ENCODE data around the gene METTL26.

DNA sequence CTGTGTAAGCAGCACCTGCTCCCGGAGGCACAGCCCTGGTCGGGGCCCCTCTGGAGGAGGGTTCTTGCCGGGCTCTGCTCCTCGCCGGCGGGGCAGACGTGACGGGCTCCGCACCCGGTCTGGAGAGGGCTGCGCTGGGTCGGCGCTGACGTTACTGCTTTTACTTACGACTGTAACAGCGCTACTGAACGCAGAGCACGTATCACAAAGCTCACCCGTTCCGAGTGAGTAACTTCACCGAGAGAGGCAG lies 47.5 kb downstream of the METTL26 start:
- no peak for TF ChIP-seq OVOL2 (CRISPR knock-in tag; IDR thresholded peaks at IDR 0.05; ENCODE audit: borderline replicate concordance)
- no peak for TF ChIP-seq ZNF219 (CRISPR knock-in tag; IDR thresholded peaks at IDR 0.05; ENCODE audit: borderline replicate concordance)
- no peak for TF ChIP-seq CTCF (IDR thresholded peaks at IDR 0.05)
- TF ChIP-seq ZNF121 (CRISPR knock-in tag; IDR thresholded peaks at IDR 0.05): no peak
- TF ChIP-seq, protein P1, sequence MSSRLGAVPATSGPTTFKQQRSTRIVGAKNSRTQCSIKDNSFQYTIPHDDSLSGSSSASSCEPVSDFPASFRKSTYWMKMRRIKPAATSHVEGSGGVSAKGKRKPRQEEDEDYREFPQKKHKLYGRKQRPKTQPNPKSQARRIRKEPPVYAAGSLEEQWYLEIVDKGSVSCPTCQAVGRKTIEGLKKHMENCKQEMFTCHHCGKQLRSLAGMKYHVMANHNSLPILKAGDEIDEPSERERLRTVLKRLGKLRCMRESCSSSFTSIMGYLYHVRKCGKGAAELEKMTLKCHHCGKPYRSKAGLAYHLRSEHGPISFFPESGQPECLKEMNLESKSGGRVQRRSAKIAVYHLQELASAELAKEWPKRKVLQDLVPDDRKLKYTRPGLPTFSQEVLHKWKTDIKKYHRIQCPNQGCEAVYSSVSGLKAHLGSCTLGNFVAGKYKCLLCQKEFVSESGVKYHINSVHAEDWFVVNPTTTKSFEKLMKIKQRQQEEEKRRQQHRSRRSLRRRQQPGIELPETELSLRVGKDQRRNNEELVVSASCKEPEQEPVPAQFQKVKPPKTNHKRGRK (CRISPR knock-in tag; IDR thresholded peaks at IDR 0.05; ENCODE audit: borderline replicate concordance): no peak
- TF ChIP-seq ATF1 (CRISPR knock-in tag; IDR thresholded peaks at IDR 0.05): no peak

Data from WTC11 (cell line).